Activated naive CD8-positive, alpha-beta T cell treated with anti-CD3 and anti-CD28 coated beads, Interleukin-2, amount 50 U/mL, for 24 hours (primary cell): ENCODE measurements around the gene MSLN.

Experiments
- ATAC-seq: fragments of 150-1000 bp; cut with Tn5 transposase; one replicate; pipeline ENCODE4 v1.10.0; 2021
- DNase-seq: peaks from one replicate; pipeline ENCODE4 v3.0.0; 2021
- H3K27ac Mint-ChIP-seq: one replicate; pipeline ENCODE4 v1.8.0; 2021; ENCODE audit warnings: mild to moderate bottlenecking, mixed read lengths
- H3K27me3 Mint-ChIP-seq: one replicate; pipeline ENCODE4 v1.8.0; 2021; ENCODE audit warnings: mixed read lengths
- H3K36me3 Mint-ChIP-seq: one replicate; pipeline ENCODE4 v1.8.0; 2021; ENCODE audit warnings: low read depth, mixed read lengths
- H3K4me1 Mint-ChIP-seq: one replicate; pipeline ENCODE4 v1.8.0; 2021; ENCODE audit warnings: mixed read lengths
- H3K4me3 Mint-ChIP-seq: one replicate; pipeline ENCODE4 v1.8.0; 2021; ENCODE audit warnings: mild to moderate bottlenecking, moderate library complexity, mixed read lengths
- H3K9me3 Mint-ChIP-seq: one replicate; pipeline ENCODE4 v1.8.0; 2021; ENCODE audit warnings: mixed read lengths

The MSLN gene

GRCh38 chr16:790086-790485 is 29.6 kb downstream of the MSLN start:
- DNase-seq (no peak), ATAC-seq (no peak)
- peaks cover 12% of the 10 kb centered on the region for H3K36me3 Mint-ChIP-seq
- H3K27me3 Mint-ChIP-seq, result no peaks in the 10 kb centered on the region
- peak overlapping the region; percentile 72 for H3K4me3 Mint-ChIP-seq
- peaks cover 7% of the 10 kb centered on the region for H3K4me1 Mint-ChIP-seq
- no peaks in the 10 kb centered on the region for H3K9me3 Mint-ChIP-seq
- no peak overlapping the region for H3K27ac Mint-ChIP-seq

DNA sequence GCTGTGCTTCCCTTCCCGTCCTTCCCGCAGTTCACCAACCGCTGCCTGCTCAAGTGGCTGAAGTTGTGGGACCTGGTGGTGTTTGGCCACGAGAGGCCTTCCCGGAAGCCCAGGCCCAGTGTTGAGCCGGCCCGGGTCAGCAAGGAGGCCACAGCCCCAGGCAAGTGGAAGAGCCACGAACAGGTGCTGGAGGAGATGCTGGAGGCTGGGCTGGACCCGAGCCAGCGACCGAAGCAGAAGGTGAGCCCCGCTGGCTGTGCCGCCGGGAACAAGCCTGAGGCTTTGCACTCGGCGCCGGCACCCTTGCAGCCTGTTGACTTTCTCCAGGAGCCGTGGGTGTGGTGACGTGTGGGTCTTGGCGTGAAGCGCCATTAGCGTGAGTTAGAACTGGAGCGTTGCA is 30.6 kb downstream of the MSLN start:
- Mint-ChIP-seq H3K9me3 (no peaks in the 10 kb centered on the region), H3K4me1 (peaks cover 7% of the 10 kb centered on the region), H3K36me3 (peaks cover 12% of the 10 kb centered on the region), H3K4me3 (peak overlapping the region; percentile 44), H3K27me3 (no peaks in the 10 kb centered on the region), H3K27ac (no peak overlapping the region)
- ATAC-seq, result no peak
- no peak for DNase-seq

GRCh38 chr16:792221-792995 is 31.9 kb downstream of the MSLN start:
- Mint-ChIP-seq H3K27me3 (no peaks in the 10 kb centered on the region), H3K27ac (no peak overlapping the region), H3K9me3 (no peaks in the 10 kb centered on the region), H3K4me1 (peaks cover 2% of the 10 kb centered on the region), H3K4me3 (no peak overlapping the region), H3K36me3 (peaks cover 13% of the 10 kb centered on the region)
- DNase-seq (no peak), ATAC-seq (no peak)

GRCh38 chr16:793414-793813 is 32.9 kb downstream of the MSLN start:
- peaks cover 17% of the 10 kb centered on the region for H3K36me3 Mint-ChIP-seq
- no peaks in the 10 kb centered on the region for H3K27me3 Mint-ChIP-seq
- no peak for ATAC-seq
- no peak overlapping the region for H3K4me3 Mint-ChIP-seq
- peaks cover 2% of the 10 kb centered on the region for H3K4me1 Mint-ChIP-seq
- no peaks in the 10 kb centered on the region for H3K9me3 Mint-ChIP-seq
- DNase-seq, result no peak
- no peak overlapping the region for H3K27ac Mint-ChIP-seq

- Mint-ChIP-seq H3K9me3 (no peaks in the 10 kb centered on the region), H3K4me1 (peaks cover 2% of the 10 kb centered on the region), H3K36me3 (peaks cover 19% of the 10 kb centered on the region), H3K4me3 (no peak overlapping the region), H3K27me3 (peaks cover 2% of the 10 kb centered on the region), H3K27ac (no peak overlapping the region)
- ATAC-seq (no peak), DNase-seq (no peak)
Measured at GRCh38 chr16:794091-794822, 33.7 kb downstream of the MSLN start.

- ATAC-seq, result no peak
- H3K27me3 Mint-ChIP-seq, result peaks cover 2% of the 10 kb centered on the region
- no peaks in the 10 kb centered on the region for H3K4me1 Mint-ChIP-seq
- no peaks in the 10 kb centered on the region for H3K9me3 Mint-ChIP-seq
- DNase-seq, result no peak
- no peak overlapping the region for H3K27ac Mint-ChIP-seq
- H3K36me3 Mint-ChIP-seq, result peaks cover 19% of the 10 kb centered on the region
- H3K4me3 Mint-ChIP-seq, result no peak overlapping the region
Measured at GRCh38 chr16:794853-795466, 34.4 kb downstream of the MSLN start.

- DNase-seq, result no peak
- ATAC-seq, result no peak
- Mint-ChIP-seq H3K4me1 (no peaks in the 10 kb centered on the region), H3K4me3 (no peak overlapping the region), H3K27ac (no peak overlapping the region), H3K36me3 (peaks cover 19% of the 10 kb centered on the region), H3K27me3 (peaks cover 2% of the 10 kb centered on the region), H3K9me3 (no peaks in the 10 kb centered on the region)
Measured at GRCh38 chr16:795580-796229, 35.2 kb downstream of the MSLN start.

DNA sequence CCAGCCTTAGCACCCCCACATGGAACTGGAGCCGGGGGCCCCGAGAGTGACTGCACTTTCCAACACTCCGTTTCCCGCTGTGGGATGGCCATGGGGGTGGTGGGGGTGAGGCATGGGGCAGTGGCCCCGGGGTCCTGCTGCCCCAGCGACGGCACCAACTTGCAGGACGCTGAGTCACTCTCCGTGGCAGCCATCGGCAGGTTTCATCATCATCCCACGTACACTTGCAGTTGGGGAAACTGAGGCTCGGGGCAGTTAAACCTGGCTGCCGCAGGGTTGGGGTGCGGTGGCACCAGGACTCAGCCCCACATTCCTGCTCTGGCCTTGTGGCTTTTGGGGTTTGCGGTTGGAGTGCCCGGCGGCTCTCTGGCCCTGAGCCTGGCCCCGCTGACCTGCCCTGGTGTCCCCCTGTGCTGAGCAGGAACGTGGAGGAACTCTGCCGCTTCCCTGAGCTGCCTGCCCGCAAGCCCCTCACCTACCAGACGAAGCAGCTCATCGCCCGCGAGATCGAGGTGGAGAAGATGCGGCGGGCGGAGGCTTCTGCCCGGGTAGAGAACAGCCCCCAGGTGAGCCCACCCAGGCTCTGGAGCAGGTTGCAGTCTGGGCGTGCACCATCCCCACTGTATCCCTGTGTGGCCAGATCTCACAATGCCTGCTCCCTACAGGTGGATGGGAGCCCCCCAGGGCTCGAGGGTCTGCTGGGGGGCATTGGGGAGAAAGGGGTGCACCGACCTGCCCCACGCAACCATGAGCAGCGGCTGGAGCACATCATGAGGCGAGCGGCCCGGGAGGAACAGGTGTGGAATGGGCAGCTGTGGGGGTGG is 36.0 kb downstream of the MSLN start:
- no peaks in the 10 kb centered on the region for H3K9me3 Mint-ChIP-seq
- H3K4me3 Mint-ChIP-seq, result no peak overlapping the region
- H3K4me1 Mint-ChIP-seq, result no peaks in the 10 kb centered on the region
- peaks cover 12% of the 10 kb centered on the region for H3K36me3 Mint-ChIP-seq
- H3K27me3 Mint-ChIP-seq, result peaks cover 2% of the 10 kb centered on the region
- DNase-seq (no peak), ATAC-seq (no peak)
- H3K27ac Mint-ChIP-seq, result no peak overlapping the region

GRCh38 chr16:797120-797420 is 36.5 kb downstream of the MSLN start:
- H3K4me3 Mint-ChIP-seq, result no peak overlapping the region
- ATAC-seq, result peak; percentile 18
- H3K27me3 Mint-ChIP-seq, result peaks cover 2% of the 10 kb centered on the region
- no peak overlapping the region for H3K27ac Mint-ChIP-seq
- no peak for DNase-seq
- no peaks in the 10 kb centered on the region for H3K9me3 Mint-ChIP-seq
- H3K4me1 Mint-ChIP-seq, result no peaks in the 10 kb centered on the region
- H3K36me3 Mint-ChIP-seq, result peaks cover 10% of the 10 kb centered on the region

DNA sequence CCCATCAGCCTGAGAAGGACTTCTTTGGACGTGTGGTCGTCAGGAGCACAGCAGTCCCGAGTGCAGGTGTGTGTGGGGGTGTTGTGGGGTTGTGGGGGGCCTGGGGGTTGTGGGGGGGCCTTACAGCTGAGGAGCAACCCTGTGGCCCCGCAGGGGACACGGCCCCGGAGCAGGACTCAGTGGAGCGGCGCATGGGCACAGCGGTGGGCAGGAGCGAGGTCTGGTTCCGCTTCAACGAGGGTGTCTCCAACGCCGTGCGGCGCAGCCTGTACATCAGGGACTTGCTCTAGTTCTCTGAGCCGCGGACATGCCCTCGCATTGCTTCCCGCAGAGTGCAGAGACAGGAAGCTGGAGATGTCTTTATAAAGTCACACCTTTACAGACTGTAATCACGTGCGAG is 37.2 kb downstream of the MSLN start:
- ATAC-seq (no peak), DNase-seq (no peak)
- Mint-ChIP-seq H3K4me1 (no peaks in the 10 kb centered on the region), H3K4me3 (no peak overlapping the region), H3K36me3 (peaks cover 10% of the 10 kb centered on the region), H3K9me3 (no peaks in the 10 kb centered on the region), H3K27ac (no peak overlapping the region), H3K27me3 (peaks cover 2% of the 10 kb centered on the region)

DNA sequence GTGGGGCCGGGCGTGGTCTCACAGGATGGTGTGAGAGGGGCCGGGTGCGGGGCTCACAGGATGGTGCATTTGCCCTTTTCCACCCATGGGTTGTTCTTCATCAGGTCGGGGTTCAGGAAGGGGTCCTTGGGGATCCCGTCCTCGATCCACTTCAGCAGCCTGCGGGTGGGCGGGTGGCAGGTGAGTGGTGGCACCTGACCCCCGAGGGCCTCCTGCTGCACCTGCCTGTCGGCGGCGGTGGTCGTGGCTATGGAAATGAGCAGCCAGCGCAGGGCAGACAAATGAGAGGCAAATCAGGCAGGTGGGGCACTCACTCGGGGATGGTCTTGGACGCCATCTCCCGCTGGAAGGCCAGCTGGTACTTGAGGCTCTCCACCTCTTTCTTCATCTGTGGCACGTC is 38.1 kb downstream of the MSLN start:
- ATAC-seq, result no peak

GRCh38 chr16:799111-799947 is 38.8 kb downstream of the MSLN start:
- H3K9me3 Mint-ChIP-seq, result no peaks in the 10 kb centered on the region
- ATAC-seq (no peak), DNase-seq (no peak)
- no peak overlapping the region for H3K4me3 Mint-ChIP-seq
- H3K4me1 Mint-ChIP-seq, result no peaks in the 10 kb centered on the region
- peaks cover 2% of the 10 kb centered on the region for H3K27me3 Mint-ChIP-seq
- no peak overlapping the region for H3K27ac Mint-ChIP-seq
- peaks cover 10% of the 10 kb centered on the region for H3K36me3 Mint-ChIP-seq

More for the DNA sequence above, 38.1 kb downstream of the MSLN start:
- Mint-ChIP-seq H3K4me3 (no peak overlapping the region), H3K27me3 (peaks cover 2% of the 10 kb centered on the region), H3K36me3 (peaks cover 10% of the 10 kb centered on the region), H3K27ac (no peak overlapping the region), H3K9me3 (no peaks in the 10 kb centered on the region), H3K4me1 (no peaks in the 10 kb centered on the region)
- DNase-seq, result no peak

GRCh38 chr16:799948-800833 is 39.7 kb downstream of the MSLN start, which contains the start of gene GNG13:
Gene GNG13 (minus strand): TSS chr16:800734. CDS start chr16:799077, 1,657 bp downstream.
- Mint-ChIP-seq H3K4me1 (no peaks in the 10 kb centered on the region), H3K27ac (no peak within 1 kb of the TSS), H3K27me3 (peaks cover 2% of the 10 kb centered on the region), H3K36me3 (peaks cover 10% of the 10 kb centered on the region), H3K4me3 (no peak within 1 kb of the TSS), H3K9me3 (no peaks in the 10 kb centered on the region)
- DNase-seq (no peak), ATAC-seq (no peak)
